Endothelial cell of umbilical vein (primary cell): Measurements from ENCODE around the gene BDP1.

Source experiments
- JUN ChIP-seq: IDR thresholded peaks from 2 replicates; pipeline ENCODE4 v1.6.1; 2011; ENCODE audit warnings: borderline replicate concordance, low read depth; ENCODE audit not compliant: insufficient read length, insufficient read depth
- MYC ChIP-seq: IDR thresholded peaks from one replicate; pipeline ENCODE4 v1.6.1; 2011; ENCODE audit warnings: mild to moderate bottlenecking, low read depth, low read length
- POLR2AphosphoS5 ChIP-seq: IDR thresholded peaks from 2 replicates; pipeline ENCODE4 v1.6.1; 2012; ENCODE audit warnings: low read depth, mild to moderate bottlenecking, control low read depth, low read length, moderate library complexity; ENCODE audit not compliant: insufficient read depth
- TF ChIP-seq, protein P1 (sequence below), 2 donors: IDR thresholded peaks; 1 replicate in 1 of 2; 2 replicates in 1 of 2; pipeline ENCODE4 v1.5.1; 2011; ENCODE audit warnings: low read length in 2 of 2, mild to moderate bottlenecking in 2 of 2, moderate library complexity in 2 of 2, control low read depth in 1 of 2, inconsistent platforms in 1 of 2, low read depth in 1 of 2; ENCODE audit not compliant: insufficient read depth in 1 of 2; ENCODE audit errors: extremely low read depth in 1 of 2

DNA sequence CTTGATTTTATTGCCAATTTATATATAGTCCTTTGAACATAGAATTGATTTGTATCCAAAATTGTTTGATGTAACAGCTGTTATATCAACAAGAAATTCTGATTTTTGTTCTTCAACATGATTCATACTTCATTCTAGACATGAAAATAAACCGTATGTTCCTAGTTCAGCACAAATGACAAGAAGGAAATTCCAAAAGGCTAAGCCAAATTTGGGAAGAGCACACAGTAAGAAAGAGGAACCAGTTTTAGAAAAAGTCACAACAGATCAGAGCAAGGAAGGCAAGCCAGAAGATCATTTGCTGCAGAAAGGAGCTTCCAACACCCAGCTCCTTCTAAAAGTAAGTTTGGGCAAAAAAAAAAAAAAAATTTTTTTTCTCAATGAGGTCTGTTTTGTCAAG is 66.7 kb downstream of the BDP1 start:
- TF ChIP-seq POLR2AphosphoS5 (no peak), JUN (no peak), MYC (no peak)
- TF ChIP-seq, protein P1, sequence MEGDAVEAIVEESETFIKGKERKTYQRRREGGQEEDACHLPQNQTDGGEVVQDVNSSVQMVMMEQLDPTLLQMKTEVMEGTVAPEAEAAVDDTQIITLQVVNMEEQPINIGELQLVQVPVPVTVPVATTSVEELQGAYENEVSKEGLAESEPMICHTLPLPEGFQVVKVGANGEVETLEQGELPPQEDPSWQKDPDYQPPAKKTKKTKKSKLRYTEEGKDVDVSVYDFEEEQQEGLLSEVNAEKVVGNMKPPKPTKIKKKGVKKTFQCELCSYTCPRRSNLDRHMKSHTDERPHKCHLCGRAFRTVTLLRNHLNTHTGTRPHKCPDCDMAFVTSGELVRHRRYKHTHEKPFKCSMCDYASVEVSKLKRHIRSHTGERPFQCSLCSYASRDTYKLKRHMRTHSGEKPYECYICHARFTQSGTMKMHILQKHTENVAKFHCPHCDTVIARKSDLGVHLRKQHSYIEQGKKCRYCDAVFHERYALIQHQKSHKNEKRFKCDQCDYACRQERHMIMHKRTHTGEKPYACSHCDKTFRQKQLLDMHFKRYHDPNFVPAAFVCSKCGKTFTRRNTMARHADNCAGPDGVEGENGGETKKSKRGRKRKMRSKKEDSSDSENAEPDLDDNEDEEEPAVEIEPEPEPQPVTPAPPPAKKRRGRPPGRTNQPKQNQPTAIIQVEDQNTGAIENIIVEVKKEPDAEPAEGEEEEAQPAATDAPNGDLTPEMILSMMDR (IDR thresholded peaks at IDR 0.05; ENCODE audit: extremely low read depth in 1 of 2, insufficient read depth in 1 of 2, low read depth in 1 of 2, low read length in 2 of 2): no peak
